HG03439 (cell line): ENCODE data around the gene NAA38.

ENCODE experiments used
- ATAC-seq: cut with Tn5 transposase; IDR thresholded peaks from one replicate; pipeline ENCODE4 v1.9.1; 2021; ENCODE audit warnings: mild to moderate bottlenecking, moderate library complexity; ENCODE audit not compliant: unreplicated experiment

The NAA38 gene, protein sequence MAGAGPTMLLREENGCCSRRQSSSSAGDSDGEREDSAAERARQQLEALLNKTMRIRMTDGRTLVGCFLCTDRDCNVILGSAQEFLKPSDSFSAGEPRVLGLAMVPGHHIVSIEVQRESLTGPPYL

DNA sequence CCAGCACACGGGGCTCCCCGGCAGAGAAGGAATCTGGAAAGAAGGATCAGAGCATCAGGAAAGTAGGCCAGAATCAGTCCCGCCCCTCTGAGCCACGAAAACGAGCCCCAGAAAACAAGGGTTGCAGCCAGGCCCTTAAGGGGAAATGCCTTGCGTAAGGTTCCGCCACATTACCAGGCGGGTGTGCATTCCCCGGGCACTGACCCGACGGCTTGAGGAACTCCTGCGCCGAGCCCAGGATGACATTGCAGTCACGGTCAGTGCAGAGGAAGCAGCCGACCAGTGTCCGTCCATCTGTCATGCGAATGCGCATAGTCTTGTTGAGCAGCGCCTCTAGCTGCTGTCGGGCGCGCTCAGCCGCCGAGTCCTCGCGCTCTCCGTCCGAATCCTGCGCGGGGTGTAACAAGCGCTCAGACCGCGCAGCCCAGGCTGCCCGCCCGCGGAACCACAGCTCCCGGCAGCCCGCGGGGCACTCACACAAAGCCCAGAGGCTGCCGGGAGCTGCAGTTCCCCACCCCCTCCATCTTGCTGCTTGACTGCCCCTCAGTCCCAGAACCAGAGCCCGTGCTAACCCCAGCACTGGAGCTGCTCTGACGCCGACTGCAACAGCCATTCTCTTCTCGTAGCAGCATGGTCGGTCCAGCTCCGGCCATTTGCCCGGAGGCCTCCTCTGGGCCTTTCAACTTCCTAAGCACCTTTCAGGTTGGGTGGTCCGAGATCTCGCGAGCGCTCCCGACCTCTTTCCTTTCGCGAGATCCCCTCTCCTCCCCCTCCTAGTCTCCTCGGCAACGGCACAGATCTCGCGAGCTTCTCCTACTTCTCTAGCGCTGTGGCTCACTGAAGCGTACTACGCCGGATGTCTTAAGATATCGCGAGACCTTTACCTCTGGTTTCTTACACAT, at the start of gene NAA38:
Gene NAA38, minus strand, starts transcription at position 749 of the 902 bp plus-strand sequence. Its CDS starts 96 bp downstream, at position 653.
- ATAC-seq = peak; percentile 72

DNA sequence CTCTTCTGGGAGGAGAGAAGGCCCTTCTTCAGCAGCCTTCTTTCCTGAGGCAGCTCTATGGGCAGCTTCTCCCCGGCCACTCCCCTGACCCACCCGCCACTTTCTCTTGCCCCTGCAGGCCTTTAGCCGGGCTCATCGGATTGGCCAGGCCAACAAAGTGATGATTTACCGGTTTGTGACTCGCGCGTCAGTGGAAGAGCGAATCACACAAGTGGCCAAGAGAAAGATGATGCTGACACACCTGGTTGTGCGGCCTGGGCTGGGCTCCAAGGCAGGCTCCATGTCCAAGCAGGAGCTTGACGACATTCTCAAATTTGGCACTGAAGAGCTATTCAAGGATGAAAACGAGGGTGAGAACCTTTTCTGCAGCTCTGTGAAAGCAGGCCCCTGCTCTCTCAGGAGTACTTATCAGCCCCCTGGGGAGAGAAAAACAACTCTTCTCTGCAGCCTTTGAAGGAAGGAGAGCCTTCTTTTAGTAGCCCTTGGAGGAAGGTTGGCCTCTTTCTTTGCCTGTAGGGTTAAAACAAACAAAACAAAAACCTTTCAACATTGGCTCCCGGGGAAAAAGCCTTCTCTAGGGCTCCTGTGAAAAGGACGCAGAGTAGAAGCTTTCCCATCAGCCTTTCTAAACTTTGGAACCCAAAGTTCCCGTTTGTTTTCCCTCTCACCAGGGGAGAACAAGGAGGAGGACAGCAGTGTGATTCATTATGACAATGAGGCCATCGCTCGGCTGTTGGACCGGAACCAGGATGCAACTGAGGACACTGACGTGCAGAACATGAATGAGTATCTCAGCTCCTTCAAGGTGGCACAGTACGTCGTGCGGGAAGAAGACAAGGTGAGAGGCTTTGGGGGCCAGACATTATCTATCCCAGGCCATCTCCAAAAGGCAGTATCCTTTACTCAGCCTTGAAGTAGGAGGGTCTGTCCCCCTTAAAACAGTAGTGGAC, 46.1 kb upstream of the NAA38 start:
- no peak for ATAC-seq

DNA sequence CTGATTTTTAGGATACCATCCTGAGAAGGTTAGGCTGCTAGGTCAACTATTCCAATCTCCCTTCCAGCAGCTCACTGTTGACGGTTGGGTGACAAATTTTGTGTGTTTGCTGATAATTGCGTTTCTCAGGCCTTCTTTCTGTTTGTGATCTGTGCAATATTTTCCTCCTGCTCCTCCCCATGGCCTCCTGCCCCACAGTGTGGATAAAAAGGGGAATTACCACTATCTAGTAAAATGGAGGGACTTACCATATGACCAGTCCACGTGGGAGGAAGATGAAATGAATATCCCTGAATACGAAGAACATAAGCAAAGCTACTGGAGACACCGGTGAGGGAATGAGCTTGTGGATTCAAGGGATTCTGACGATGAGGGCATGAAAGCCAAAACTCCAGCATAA, 40.4 kb upstream of the NAA38 start:
- no peak for ATAC-seq

DNA sequence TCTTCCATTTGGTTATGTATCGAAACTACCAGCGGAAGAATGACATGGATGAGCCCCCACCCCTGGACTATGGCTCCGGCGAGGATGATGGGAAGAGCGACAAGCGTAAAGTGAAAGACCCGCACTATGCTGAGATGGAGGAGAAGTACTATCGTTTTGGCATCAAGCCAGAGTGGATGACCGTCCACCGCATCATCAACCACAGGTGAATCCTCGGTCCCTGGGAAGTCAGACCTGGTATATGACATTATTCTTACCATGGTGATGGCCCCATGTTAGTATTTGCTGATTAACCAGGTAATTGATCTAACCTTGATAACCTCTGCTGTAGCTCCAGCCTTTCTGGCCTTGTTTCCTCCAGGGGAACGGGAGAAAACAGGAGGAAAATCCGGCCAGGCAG, 39.7 kb upstream of the NAA38 start:
- no peak for ATAC-seq

DNA sequence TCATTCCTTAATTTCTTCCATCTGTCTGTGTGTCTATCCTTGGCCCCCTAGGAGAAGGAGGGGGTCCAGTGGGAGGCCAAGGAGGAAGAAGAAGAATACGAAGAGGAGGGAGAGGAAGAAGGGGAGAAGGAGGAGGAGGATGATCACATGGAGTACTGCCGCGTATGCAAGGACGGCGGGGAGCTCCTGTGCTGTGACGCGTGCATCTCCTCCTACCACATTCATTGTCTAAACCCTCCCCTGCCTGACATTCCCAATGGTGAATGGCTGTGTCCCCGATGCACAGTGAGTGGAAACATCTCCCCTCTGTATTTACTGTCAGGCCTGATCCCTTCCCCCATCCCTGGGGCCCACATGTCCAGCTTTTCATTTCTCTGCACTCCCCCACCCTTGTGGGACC, 37.5 kb upstream of the NAA38 start:
- no peak for ATAC-seq

DNA sequence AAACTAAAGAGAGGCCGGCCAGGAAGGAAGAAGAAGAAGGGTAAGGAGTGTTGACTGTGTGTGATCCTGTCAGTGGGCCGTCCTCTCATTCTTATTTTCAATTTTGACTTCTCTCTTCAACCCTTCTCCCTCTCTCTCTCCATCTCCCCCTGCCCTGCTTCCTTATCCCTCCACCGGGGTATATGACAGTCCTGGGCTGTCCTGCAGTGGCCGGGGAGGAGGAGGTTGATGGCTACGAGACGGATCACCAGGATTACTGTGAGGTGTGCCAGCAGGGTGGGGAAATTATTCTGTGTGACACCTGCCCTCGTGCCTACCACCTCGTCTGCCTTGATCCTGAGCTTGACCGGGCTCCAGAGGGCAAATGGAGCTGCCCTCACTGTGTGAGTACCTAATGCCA, 36.9 kb upstream of the NAA38 start:
- no peak for ATAC-seq

DNA sequence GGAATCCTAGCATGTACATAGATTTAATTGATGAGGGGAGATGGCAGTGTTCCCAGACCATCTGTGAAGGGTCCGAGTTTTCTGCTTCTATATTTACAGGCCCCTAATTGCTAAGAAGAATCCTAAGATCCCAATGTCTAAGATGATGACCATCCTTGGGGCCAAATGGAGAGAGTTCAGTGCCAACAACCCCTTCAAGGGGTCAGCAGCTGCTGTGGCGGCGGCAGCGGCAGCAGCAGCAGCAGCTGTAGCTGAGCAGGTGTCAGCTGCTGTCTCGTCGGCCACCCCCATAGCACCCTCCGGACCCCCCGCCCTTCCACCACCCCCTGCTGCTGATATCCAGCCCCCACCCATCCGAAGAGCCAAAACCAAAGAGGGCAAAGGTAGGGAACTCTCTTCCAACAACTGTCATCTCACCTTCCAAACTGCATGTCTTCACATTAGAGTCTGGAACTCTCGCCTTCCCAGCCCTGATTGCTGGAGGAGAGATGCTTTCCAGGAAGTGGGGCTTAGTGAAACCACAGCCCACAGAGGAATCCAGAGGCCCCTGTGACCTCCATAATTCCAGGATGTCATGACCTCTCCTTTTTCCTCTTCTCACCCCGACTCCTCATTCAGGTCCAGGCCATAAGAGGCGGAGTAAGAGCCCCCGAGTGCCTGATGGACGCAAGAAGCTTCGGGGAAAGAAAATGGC, 36.0 kb upstream of the NAA38 start:
- no peak for ATAC-seq

DNA sequence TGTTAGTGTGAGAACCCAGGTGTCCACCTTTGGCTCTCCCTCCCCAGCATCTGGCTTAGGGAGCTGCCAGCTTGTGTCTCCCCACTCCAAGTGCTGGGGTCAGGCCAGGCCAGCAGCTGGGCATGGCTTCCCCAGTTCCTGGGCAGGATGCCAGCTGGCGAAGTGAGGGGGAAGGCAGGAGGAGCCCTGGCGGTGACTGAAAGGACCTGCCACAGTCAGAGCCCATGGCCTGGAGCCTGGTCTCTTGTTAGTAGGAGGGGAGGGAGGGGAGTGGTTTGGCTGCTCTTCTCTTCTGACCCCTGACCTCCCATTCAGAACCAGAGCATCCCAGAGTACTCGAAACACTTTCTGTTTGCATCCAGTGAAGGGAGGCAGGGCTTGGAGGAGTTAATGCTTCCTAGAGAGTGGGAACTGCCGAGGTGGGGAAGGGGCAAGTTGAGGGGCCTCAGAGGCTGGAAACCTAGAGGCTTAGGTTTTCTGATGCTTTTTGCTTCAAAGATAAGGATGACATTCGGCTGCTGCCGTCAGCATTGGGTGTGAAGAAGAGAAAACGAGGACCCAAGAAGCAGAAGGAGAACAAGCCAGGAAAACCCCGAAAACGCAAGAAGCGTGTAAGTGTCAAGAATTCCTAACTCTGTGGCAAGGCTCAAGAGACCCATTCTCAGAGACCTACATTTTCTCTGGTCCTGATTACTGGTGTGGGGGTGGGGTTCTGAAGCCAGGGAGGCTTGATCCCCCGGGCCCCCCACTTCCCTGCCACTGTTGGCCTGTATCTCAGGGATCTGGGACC, 32.0 kb upstream of the NAA38 start:
- ATAC-seq = no peak

DNA sequence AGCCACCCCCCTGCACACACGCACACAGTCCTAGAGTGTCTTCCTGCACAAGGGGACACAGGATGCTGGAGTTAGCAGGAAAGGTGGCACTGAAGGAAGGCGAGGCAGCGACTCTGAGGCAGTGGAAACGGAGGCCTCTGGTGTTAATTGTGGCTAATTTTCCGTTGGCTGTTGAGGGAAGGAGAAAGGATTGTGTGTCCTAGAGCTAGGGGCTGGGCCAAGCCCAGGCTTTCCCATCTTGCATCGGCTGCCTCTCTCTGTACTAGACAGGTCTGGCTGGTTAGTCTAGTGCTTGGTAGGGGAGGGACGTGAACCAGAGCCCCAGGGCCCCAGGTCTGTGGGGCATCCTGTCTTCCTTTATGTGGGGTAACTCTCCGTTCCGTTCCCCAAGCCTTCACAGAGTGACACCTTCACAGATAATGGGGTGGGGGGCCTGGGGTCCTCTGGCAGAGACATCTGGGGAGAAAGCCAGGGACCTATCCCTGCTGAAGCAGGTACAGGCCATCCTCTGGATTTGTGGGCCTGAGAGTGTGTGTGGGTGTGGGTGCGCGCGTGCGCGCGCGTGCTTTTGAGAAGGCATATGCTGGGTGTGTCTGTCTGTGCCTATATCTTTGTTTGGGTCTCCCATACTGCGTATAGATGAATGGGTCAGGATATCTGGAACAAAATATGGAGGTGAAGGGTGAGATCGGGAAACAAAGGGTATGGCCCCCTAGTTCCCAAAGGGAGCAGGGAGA, 31.0 kb upstream of the NAA38 start, which contains the start of gene CHD3:
Gene CHD3, plus strand, starts transcription at position 606 of the 737 bp plus-strand sequence. CDS start 212 bp downstream, outside the sequence.
- no peak for ATAC-seq

DNA sequence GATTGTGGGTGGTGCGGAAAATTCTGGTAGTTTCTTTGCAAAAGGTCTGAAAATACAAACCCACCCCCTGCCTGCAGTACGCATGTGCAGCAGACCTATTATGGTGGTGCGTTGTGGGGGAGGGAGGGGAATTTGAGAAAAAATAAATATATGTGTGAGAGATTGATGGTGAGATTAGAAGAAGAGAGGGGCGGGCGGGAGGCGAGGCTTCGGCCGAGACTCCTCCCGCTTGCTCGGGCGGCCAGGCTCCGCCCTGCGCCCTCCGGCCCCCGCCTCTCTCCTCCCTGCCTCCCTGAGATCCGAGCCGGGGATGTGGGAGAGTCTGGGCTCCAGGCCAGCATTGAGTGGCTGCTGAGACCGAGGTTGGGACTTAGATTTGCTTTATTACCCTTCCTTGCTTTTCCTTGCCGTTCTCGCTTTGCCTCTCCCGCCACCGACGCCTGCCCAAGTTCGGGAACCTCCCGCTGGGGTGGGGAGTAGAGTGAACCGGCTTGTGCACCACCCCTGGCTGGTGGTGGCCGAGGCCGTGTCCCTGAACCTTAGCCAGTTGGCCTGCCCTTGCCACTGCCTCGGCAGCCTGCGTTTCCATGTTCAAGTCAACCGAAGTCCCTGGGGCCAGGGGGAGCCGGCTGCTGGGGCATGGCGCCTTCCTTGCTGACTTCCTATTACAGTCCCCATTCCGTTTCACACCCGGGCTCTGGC, 30.3 kb upstream of the NAA38 start:
- peak; percentile 41 for ATAC-seq

DNA sequence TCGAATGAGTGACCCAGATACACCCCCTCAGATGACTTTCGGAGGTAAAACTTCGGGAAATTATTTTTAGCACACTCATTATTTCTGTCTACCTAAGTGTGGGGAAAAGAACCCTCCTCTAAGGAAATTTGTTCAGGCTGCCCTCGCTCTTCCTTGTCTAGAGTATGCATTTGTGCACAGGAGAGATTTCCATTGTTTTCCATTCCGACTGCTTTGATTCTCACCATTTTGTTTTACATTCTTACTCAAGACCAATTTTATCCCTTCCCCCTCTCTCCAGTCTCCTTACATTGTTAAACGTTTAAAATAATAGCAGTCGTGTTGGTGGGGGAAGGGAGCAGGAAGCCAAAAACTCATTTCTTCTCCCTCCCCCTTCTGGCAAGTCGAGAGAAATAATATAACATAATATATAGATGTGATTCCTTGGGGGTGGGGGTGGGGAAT, 29.7 kb upstream of the NAA38 start:
- ATAC-seq = no peak

DNA sequence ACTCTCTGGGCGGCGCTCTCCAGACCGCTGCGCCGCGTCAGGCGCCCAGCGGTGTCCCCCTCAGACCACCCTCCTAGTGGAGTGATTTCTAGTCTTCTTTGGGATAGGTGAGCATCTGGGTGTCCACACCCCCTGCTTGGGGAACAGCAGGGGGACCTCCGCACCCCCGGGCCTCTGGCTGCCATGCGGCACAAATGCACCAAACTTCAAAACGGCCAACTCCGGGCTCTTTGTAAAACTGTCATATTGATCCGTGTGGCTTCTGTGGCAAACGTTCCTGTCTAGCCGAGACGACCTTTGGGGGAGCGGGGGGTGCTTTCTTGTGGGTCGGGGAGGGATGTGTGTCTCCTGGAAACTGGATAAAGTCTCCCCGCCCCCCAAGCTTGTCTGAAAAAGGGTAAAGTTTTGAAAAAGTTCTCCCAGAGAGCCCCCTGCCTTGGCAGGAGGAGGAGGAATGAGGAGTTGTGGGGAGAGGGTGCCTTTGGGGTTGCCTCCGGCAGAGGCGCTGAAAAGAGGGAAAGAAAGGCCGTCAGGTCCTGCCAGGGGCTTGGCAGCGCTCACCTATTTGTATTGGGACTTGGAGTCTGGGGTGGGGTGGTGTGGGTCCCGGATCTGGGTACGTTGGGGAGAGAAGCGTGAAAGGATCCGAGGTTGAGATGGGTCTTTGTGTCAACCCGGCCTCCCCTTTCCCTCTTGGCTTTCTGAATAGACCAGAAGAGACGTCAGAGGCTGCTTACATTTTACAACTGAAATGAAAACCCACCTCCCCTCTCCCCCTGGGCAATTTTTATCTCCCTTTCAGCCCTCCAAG, 29.1 kb upstream of the NAA38 start:
- no peak for ATAC-seq

DNA sequence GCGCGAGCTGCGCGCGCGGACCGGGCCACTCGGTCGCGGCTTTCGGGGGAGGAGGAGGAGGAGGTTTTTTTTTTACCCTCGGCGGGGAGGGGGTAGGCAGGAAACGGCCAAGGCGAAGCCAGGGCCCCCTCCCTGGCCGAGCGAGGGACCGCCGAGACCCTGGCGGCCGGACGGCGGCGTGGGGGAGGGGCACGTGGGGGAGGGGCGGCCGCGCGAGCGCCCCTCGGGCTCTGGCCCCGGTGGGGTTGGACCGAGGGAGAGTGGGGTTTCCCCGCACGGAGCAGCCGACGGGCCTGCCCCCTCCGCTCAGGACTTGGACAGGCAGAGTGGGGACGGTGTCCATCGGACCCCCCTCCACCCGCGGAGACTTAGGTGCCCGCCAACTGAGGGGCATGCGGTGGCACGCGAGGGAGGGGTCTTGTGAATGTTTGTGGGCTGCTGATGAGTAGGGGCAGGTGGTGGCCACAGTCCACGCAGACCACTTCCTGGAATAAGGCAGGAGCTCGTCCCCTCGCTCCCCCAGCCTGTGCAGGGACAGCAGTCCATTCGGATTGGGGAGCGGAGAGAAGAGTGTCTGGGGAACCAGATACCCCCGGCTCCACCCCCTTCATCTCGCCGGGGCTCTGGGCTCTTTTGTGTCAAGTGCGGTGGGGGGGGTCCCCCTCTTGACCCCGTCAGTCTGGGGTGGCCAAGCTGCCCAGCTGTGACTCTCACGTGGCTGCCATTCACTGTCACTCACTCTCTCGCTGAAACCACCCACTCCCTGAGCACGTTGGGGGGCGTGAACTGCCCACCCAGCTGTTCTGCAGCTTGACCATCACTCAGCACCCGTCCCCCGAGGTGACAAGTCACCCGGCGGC, 28.2 kb upstream of the NAA38 start:
- ATAC-seq = peak; percentile 47

DNA sequence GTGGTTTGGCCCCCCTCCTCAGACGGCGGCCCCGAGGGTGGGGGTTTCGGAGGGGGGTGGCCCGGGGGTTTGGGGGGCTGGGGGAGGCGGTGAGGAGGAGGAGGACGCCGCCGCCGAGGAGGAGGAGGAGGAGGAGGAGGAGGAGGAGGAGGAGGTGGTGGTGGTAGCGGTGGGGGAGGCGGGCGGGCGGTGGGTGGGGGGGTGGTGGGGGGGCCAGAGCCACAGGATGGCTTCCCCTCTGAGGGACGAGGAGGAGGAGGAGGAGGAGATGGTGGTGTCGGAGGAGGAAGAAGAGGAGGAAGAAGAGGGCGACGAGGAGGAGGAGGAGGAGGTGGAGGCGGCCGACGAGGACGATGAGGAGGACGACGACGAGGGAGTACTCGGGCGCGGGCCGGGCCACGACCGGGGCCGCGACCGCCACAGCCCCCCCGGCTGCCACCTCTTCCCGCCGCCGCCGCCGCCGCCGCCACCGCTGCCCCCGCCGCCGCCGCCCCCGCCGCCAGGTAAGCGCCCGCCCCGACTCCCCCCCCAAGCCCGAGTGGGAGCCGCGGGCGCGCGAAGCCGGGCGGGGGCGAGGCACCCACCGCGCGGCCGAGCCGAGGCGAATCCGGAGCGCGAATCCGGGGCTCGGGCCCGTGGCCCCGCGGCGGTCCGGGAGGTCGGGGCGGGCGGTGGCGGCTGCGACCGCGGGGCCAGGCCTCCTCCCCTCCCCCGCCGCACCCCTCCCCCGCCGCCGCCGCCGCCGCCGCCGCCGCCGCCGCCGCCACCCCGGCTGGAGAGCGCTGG, 27.4 kb upstream of the NAA38 start:
- peak; percentile 10 for ATAC-seq

DNA sequence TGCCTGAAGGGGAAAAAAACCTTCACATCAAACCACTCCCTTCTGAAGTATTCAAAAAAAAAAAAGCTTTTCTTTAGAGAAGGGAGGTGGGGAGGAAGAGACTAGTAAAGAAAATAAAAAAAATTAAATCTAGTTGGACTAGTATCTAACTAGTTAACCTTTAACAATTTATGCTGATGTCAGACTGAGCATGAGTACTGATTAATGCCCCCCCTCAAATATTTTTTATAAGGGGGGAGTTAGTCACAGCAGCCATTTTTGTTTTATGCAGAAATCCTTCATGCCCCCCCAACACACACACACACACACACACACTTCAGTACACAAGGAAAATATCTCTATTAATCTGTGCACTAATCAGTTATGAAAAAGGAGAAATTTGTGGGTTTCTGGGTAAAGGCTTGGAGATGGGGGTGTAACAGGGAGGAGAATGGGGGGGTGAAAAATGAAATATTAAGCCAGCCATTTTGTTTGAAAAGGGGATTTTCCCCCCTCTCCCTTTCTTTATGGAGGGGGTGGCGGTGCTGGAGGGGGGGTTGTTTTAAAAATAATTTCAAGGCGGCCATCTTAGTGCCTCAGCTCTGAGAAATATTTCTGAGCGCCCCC, 26.5 kb upstream of the NAA38 start:
- no peak for ATAC-seq

DNA sequence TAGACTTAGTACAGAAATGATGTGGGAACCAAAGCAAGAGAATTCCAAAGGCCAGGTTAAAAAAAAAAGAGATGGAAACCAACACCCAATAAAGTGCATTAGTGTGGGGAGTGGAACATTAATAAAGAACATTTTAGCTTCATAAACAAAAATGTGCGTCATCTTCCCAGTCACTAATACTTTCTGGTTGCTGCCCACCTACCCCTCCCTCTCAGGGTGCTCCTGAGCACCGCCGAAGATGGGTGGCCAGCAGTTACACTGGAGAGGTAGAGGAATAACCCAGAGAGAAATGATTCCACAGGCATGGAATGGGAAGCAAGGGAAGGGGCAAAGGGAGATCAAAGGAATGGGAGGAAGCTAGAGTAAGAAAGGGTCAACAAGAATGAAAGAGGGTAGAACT, 25.3 kb upstream of the NAA38 start:
- ATAC-seq = no peak
